ENCODE data around the gene ARHGEF10L. TPM values are rescaled to one million over a fixed set of nuclear protein-coding genes. Genes with fewer than 3 reads are reported as not detected.
A peak's percentile ranks its signal among the peaks of the same experiment; 100 is the strongest.

The ARHGEF10L gene
- total RNA-seq, 1 donor from 2014 or later, result 16.7 TPM

DNA sequence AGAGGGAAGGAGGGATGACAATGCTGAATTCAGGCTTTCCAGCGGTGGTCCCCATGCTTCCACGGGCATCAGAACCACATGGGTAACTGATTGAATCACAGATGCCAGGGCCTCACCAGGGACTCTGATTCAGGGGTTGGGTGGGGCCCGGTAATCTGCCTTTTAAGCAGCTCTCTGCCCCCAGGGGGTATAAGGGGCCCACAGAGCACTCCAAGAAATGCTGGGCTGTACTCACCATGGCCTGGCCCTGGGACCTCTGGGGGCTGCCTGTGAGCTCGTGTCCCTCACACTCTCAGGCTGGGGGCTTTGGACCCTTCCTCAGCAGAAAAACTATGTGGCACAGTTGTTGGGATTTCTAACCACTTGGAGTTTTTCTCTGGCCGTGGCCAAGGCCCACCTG lies 70.6 kb downstream of the ARHGEF10L start:
- Histone ChIP-seq H3K27me3 (ENCODE audit: control insufficient read depth in 3 of 3, insufficient read depth in 3 of 3, low read length in 3 of 3) (no peaks in the 10 kb centered on the region), H3K36me3 (ENCODE audit: control insufficient read depth in 3 of 3, insufficient read depth in 3 of 3, low read length in 3 of 3) (peaks cover 9 to 14% (median 12%) of the 10 kb centered on the region in 3 donors), H3K27ac (ENCODE audit: low read depth, low read length) (no peak overlapping the region), H3K9ac (ENCODE audit: low read depth in 1 of 3, low read length in 3 of 3) (no peak overlapping the region), H3K4me3 (ENCODE audit: low read length in 3 of 3) (no peak overlapping the region), H3K9me3 (ENCODE audit: control insufficient read depth in 3 of 3, low read length in 3 of 3) (no peaks in the 10 kb centered on the region), H3K4me1 (ENCODE audit: control insufficient read depth in 3 of 3, insufficient read depth in 3 of 3, low read length in 3 of 3) (peaks cover 10 to 19% (median 11%) of the 10 kb centered on the region in 3 donors)

DNA sequence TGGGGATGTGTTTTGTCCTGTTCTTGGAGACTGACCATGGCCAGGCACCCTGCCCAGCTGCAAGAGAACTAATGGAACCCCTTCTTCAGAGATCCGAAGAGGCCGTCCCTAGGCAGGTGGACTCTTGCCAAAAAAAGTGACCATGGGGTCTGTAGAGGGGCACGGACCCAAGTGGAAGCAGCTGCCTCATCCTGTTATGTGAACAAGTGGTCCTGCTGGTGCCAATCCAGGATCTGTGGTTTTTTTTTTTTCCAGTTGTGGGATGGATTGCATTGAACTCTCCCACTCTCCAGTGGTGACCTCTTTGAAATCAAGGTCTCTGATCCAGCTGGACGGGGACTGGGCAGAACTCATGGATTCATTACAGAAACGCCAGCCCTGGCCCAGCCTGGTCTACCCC lies 71.2 kb downstream of the ARHGEF10L start:
- Histone ChIP-seq H3K4me3 (ENCODE audit: low read length in 3 of 3) (no peak overlapping the region), H3K36me3 (ENCODE audit: control insufficient read depth in 3 of 3, insufficient read depth in 3 of 3, low read length in 3 of 3) (peaks cover 11 to 14% (median 12%) of the 10 kb centered on the region in 3 donors), H3K27ac (ENCODE audit: low read depth, low read length) (no peak overlapping the region), H3K9ac (ENCODE audit: low read depth in 1 of 3, low read length in 3 of 3) (no peak overlapping the region), H3K27me3 (ENCODE audit: control insufficient read depth in 3 of 3, insufficient read depth in 3 of 3, low read length in 3 of 3) (no peaks in the 10 kb centered on the region), H3K9me3 (ENCODE audit: control insufficient read depth in 3 of 3, low read length in 3 of 3) (no peaks in the 10 kb centered on the region), H3K4me1 (ENCODE audit: control insufficient read depth in 3 of 3, insufficient read depth in 3 of 3, low read length in 3 of 3) (peaks cover 7 to 13% (median 7%) of the 10 kb centered on the region in 3 donors)

DNA sequence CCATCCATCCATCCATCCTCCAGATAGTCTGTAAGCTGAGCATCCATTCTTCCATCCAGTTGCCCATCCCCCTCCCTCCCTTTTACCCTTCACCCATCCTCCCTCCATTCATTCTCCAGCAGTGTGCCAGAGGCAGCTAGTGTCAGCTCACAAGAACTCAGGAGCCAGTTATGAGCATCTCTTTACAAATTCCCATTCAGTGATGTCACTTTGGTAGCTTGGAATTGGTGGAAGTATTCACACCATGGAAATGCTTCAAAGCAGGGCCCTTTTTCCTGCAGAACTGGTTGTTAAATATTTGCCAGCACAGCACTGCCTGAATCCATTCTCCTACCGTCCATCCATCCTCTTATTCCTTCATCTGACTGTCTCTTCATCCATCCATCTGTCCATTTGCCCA lies 72.5 kb downstream of the ARHGEF10L start:
- Histone ChIP-seq H3K4me3 (ENCODE audit: low read length in 3 of 3) (no peak overlapping the region), H3K36me3 (ENCODE audit: control insufficient read depth in 3 of 3, insufficient read depth in 3 of 3, low read length in 3 of 3) (peaks cover 13 to 18% (median 15%) of the 10 kb centered on the region in 3 donors), H3K27ac (ENCODE audit: low read depth, low read length) (no peak overlapping the region), H3K9me3 (ENCODE audit: control insufficient read depth in 3 of 3, low read length in 3 of 3) (no peaks in the 10 kb centered on the region), H3K27me3 (ENCODE audit: control insufficient read depth in 3 of 3, insufficient read depth in 3 of 3, low read length in 3 of 3) (no peaks in the 10 kb centered on the region), H3K9ac (ENCODE audit: low read depth in 1 of 3, low read length in 3 of 3) (no peak overlapping the region), H3K4me1 (ENCODE audit: control insufficient read depth in 3 of 3, insufficient read depth in 3 of 3, low read length in 3 of 3) (peaks cover 0 to 14% (median 2%) of the 10 kb centered on the region in 3 donors)

GRCh38 chr1:17612831-17613230 lies 73.3 kb downstream of the ARHGEF10L start:
- no peak overlapping the region for H3K4me3 ChIP-seq (ENCODE audit: low read length in 3 of 3)
- H3K27ac ChIP-seq (ENCODE audit: low read depth, low read length), result no peak overlapping the region
- no peaks in the 10 kb centered on the region for H3K27me3 ChIP-seq (ENCODE audit: control insufficient read depth in 3 of 3, insufficient read depth in 3 of 3, low read length in 3 of 3)
- no peaks in the 10 kb centered on the region for H3K9me3 ChIP-seq (ENCODE audit: control insufficient read depth in 3 of 3, low read length in 3 of 3)
- H3K4me1 ChIP-seq (ENCODE audit: control insufficient read depth in 3 of 3, insufficient read depth in 3 of 3, low read length in 3 of 3), result peaks cover 8 to 23% (median 10%) of the 10 kb centered on the region in 3 donors
- peaks cover 10 to 21% (median 15%) of the 10 kb centered on the region in 3 donors for H3K36me3 ChIP-seq (ENCODE audit: control insufficient read depth in 3 of 3, insufficient read depth in 3 of 3, low read length in 3 of 3)
- H3K9ac ChIP-seq (ENCODE audit: low read depth in 1 of 3, low read length in 3 of 3), result no peak overlapping the region

DNA sequence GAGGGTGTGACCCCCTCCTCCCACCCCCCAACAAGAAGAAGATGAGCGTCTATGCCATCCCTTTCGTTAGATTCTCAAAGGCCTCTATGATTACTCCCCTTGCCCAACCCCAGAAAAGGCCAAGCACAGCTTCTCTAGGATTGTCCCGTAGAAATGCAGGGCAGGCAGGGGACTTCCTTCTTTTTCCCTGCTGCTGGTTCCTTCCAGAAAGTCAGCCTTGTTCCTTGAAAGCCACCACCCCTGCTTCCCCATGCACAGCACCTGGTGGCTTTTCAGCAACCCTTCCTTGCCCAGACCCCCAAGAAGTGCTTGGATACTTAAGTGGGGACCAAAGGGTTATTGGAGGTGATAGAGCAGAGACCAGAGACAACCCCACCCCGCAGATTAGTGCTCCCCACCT lies 75.1 kb downstream of the ARHGEF10L start:
- Histone ChIP-seq H3K9me3 (ENCODE audit: control insufficient read depth in 3 of 3, low read length in 3 of 3) (no peaks in the 10 kb centered on the region), H3K36me3 (ENCODE audit: control insufficient read depth in 3 of 3, insufficient read depth in 3 of 3, low read length in 3 of 3) (peaks cover 11 to 16% (median 15%) of the 10 kb centered on the region in 3 donors), H3K27ac (ENCODE audit: low read depth, low read length) (no peak overlapping the region), H3K4me1 (ENCODE audit: control insufficient read depth in 3 of 3, insufficient read depth in 3 of 3, low read length in 3 of 3) (peaks cover 13 to 33% (median 18%) of the 10 kb centered on the region in 3 donors), H3K27me3 (ENCODE audit: control insufficient read depth in 3 of 3, insufficient read depth in 3 of 3, low read length in 3 of 3) (no peaks in the 10 kb centered on the region), H3K4me3 (ENCODE audit: low read length in 3 of 3) (no peak overlapping the region), H3K9ac (ENCODE audit: low read depth in 1 of 3, low read length in 3 of 3) (no peak overlapping the region)

GRCh38 chr1:17615157-17615556 lies 75.7 kb downstream of the ARHGEF10L start:
- H3K9ac ChIP-seq (ENCODE audit: low read depth in 1 of 3, low read length in 3 of 3), result no peak overlapping the region
- no peaks in the 10 kb centered on the region for H3K9me3 ChIP-seq (ENCODE audit: control insufficient read depth in 3 of 3, low read length in 3 of 3)
- H3K4me3 ChIP-seq (ENCODE audit: low read length in 3 of 3), result no peak overlapping the region
- H3K4me1 ChIP-seq (ENCODE audit: control insufficient read depth in 3 of 3, insufficient read depth in 3 of 3, low read length in 3 of 3), result peaks cover 18 to 38% (median 23%) of the 10 kb centered on the region in 3 donors
- H3K36me3 ChIP-seq (ENCODE audit: control insufficient read depth in 3 of 3, insufficient read depth in 3 of 3, low read length in 3 of 3), result peaks cover 12 to 15% (median 13%) of the 10 kb centered on the region in 3 donors
- no peak overlapping the region for H3K27ac ChIP-seq (ENCODE audit: low read depth, low read length)
- no peaks in the 10 kb centered on the region for H3K27me3 ChIP-seq (ENCODE audit: control insufficient read depth in 3 of 3, insufficient read depth in 3 of 3, low read length in 3 of 3)

GRCh38 chr1:17615959-17616358 lies 76.5 kb downstream of the ARHGEF10L start:
- peaks cover 26 to 46% (median 31%) of the 10 kb centered on the region in 3 donors for H3K4me1 ChIP-seq (ENCODE audit: control insufficient read depth in 3 of 3, insufficient read depth in 3 of 3, low read length in 3 of 3)
- H3K9ac ChIP-seq (ENCODE audit: low read depth in 1 of 3, low read length in 3 of 3), result no peak overlapping the region
- H3K27ac ChIP-seq (ENCODE audit: low read depth, low read length), result no peak overlapping the region
- peaks cover 14 to 18% (median 15%) of the 10 kb centered on the region in 3 donors for H3K36me3 ChIP-seq (ENCODE audit: control insufficient read depth in 3 of 3, insufficient read depth in 3 of 3, low read length in 3 of 3)
- H3K27me3 ChIP-seq (ENCODE audit: control insufficient read depth in 3 of 3, insufficient read depth in 3 of 3, low read length in 3 of 3), result no peaks in the 10 kb centered on the region
- no peaks in the 10 kb centered on the region for H3K9me3 ChIP-seq (ENCODE audit: control insufficient read depth in 3 of 3, low read length in 3 of 3)
- no peak overlapping the region for H3K4me3 ChIP-seq (ENCODE audit: low read length in 3 of 3)

DNA sequence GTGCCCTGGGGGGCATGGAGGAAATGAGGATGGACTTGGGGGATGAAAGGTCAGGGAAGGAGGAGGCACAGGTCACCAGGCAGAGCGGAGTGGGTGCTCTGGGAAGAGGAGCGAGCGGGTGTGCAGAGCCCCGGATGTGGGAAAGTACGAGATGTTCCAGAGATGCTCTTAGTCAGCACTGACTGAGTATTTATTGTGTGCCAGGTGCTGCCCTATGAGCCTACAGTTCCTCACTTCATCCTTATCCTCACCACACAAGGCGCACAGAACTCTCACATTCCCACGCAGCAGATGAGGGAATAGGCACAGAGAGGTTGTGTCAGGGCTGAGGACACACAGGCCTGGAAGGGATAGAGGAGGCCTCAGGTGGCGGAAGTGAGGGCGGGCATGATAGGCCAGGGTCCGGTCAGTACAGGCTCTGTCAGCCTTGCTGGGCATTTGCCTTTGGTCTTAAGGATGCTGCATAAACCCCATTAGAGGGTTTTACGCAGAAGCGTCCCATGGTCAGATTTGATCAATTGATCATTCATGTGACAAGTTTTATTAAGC lies 77.3 kb downstream of the ARHGEF10L start:
- Histone ChIP-seq H3K27ac (ENCODE audit: low read depth, low read length) (no peak overlapping the region), H3K4me3 (ENCODE audit: low read length in 3 of 3) (no peak overlapping the region), H3K4me1 (ENCODE audit: control insufficient read depth in 3 of 3, insufficient read depth in 3 of 3, low read length in 3 of 3) (peaks cover 29 to 54% (median 35%) of the 10 kb centered on the region in 3 donors), H3K36me3 (ENCODE audit: control insufficient read depth in 3 of 3, insufficient read depth in 3 of 3, low read length in 3 of 3) (peaks cover 16 to 24% (median 19%) of the 10 kb centered on the region in 3 donors), H3K9ac (ENCODE audit: low read depth in 1 of 3, low read length in 3 of 3) (peak overlapping the region in 1 of 3 donors; percentile 25), H3K27me3 (ENCODE audit: control insufficient read depth in 3 of 3, insufficient read depth in 3 of 3, low read length in 3 of 3) (no peaks in the 10 kb centered on the region), H3K9me3 (ENCODE audit: control insufficient read depth in 3 of 3, low read length in 3 of 3) (no peaks in the 10 kb centered on the region)

- Histone ChIP-seq H3K27me3 (ENCODE audit: control insufficient read depth in 3 of 3, insufficient read depth in 3 of 3, low read length in 3 of 3) (no peaks in the 10 kb centered on the region), H3K4me1 (ENCODE audit: control insufficient read depth in 3 of 3, insufficient read depth in 3 of 3, low read length in 3 of 3) (peaks cover 33 to 65% (median 37%) of the 10 kb centered on the region in 3 donors), H3K9me3 (ENCODE audit: control insufficient read depth in 3 of 3, low read length in 3 of 3) (no peaks in the 10 kb centered on the region), H3K27ac (ENCODE audit: low read depth, low read length) (peak overlapping the region; percentile 95), H3K4me3 (ENCODE audit: low read length in 3 of 3) (peak overlapping the region; percentile 82 to 88 (median 85)), H3K9ac (ENCODE audit: low read depth in 1 of 3, low read length in 3 of 3) (peak overlapping the region; percentile 90 to 96 (median 93)), H3K36me3 (ENCODE audit: control insufficient read depth in 3 of 3, insufficient read depth in 3 of 3, low read length in 3 of 3) (peaks cover 26 to 32% (median 30%) of the 10 kb centered on the region in 3 donors)
These were observed 78.5 kb downstream of the ARHGEF10L start for GRCh38 chr1:17617787-17618557.
